Stomach (tissue), 9 donors: ENCODE data around the gene AFAP1L1. TPM values are rescaled to one million over a fixed set of nuclear protein-coding genes. Genes with fewer than 3 reads are reported as not detected.

Experiments used
- DNase-seq, 2 donors: peaks; one replicate each; pipeline versions ENCODE4 v3.0.0 to v3.0.0-alpha.2; 2013 to 2019
- H3K27ac ChIP-seq, 5 donors: fragments of 200-600 bp in 4 of 5; sonication (generic) in 4 of 5; one replicate each; pipeline ENCODE4 v1.5.1; 2013 to 2019; ENCODE audit warnings: mild to moderate bottlenecking in 1 of 5, moderate library complexity in 1 of 5
- H3K27me3 ChIP-seq, 3 donors: fragments of 200-600 bp; sonication (generic); one replicate each; pipeline ENCODE4 v1.5.1; 2017 to 2019; ENCODE audit warnings: mixed run types in 1 of 3
- H3K36me3 ChIP-seq, 4 donors: fragments of 200-600 bp; sonication (generic); 1 replicate in 3 of 4; 2 replicates in 1 of 4; pipeline ENCODE4 v1.5.1; 2016 to 2019
- H3K4me1 ChIP-seq, 4 donors: fragments of 200-600 bp; sonication (generic); one replicate each; pipeline ENCODE4 v1.5.1; 2016 to 2019
- H3K4me3 ChIP-seq, 4 donors: fragments of 200-600 bp; sonication (generic) in 3 of 4; one replicate each; pipeline ENCODE4 v1.5.1; 2016 to 2019; ENCODE audit warnings: mild to moderate bottlenecking in 1 of 4
- H3K9me3 ChIP-seq, 4 donors: fragments of 200-600 bp; sonication (generic); one replicate each; pipeline ENCODE4 v1.5.1; 2016 to 2019
- EP300 ChIP-seq: sonication (generic); formaldehyde crosslinking; IDR thresholded peaks from one replicate; pipeline ENCODE4 v1.6.1; 2017; ENCODE audit warnings: antibody characterized with exemption
- POLR2A ChIP-seq, 4 donors: fragments of 450-650 bp; IDR thresholded peaks; one replicate each; pipeline ENCODE4 v1.6.1; 2016; ENCODE audit warnings: antibody characterized with exemption in 4 of 4, control low read depth in 2 of 4, mild to moderate bottlenecking in 1 of 4, moderate library complexity in 1 of 4
- POLR2AphosphoS5 ChIP-seq, 3 donors: sonication (generic); formaldehyde crosslinking; IDR thresholded peaks; one replicate each; pipeline ENCODE4 v1.6.1; 2016; ENCODE audit warnings: antibody characterized with exemption in 3 of 3
- WGBS, 5 donors: extraction: QIAGEN DNeasy Blood & Tissue Kit in 3 of 5; methylation state at CpG; one replicate each; pipeline versions ENCODE4 v1.1.5 to v1.1.7; 2013 to 2018; 5-methylcytosine and 5-hydroxymethylcytosine counted together
- intact Hi-C: fragments of 100-400 bp; cut with DNase I; formaldehyde crosslinking; loops from one replicate; pipeline ENCODE4 v1.15.1; 2023; ENCODE audit warnings: low total_unique reads
- polyA plus RNA-seq, 3 donors: library from polyadenylated mRNA; stranded (reverse); fragments of 200-250 nt; gene quantifications; one replicate each; pipeline ENCODE4 v1.2.3, GENCODE V29; 2013
- total RNA-seq, 5 donors: library from RNA; depleted of rRNA; stranded (reverse); fragments of >200 nt; gene quantifications; one replicate each; pipeline versions ENCODE4 v1.1.0 to v1.2.3, GENCODE V29; 2014 to 2016
- TF ChIP-seq, protein P1 (sequence below), 7 experiments: fragments of 450-650 bp in 4 of 7; fragments of 200-600 bp in 3 of 7; sonication (generic) in 3 of 7; IDR thresholded peaks; one replicate each; pipeline ENCODE4 v1.5.1; 2016 to 2019; ENCODE audit warnings: antibody characterized with exemption in 7 of 7, control low read depth in 2 of 7, mild to moderate bottlenecking in 1 of 7
- donor health status: healthy with polysubstance abuse.
- donor health status: Bipolar disorder and iron deficiency.
- donor health status: healthy.

Gene AFAP1L1
- total and polyA plus RNA-seq, 8 donors = 0.29 to 66.5 (median 3.3) TPM

GRCh38 chr5:149246906-149247305 is 24.8 kb upstream of the AFAP1L1 start:
- H3K4me3 ChIP-seq = no peak overlapping the region
- no peak overlapping the region for H3K27ac ChIP-seq
- DNase-seq = no peak
- no peaks in the 10 kb centered on the region for H3K27me3 ChIP-seq
- WGBS, 5 donors = 85 to 92% (median 88%) methylated on average over 4 of the region's 4 CpGs
- no peak for TF ChIP-seq POLR2A (IDR thresholded peaks at IDR 0.05)
- TF ChIP-seq EP300 = no peak
- TF ChIP-seq, protein P1, sequence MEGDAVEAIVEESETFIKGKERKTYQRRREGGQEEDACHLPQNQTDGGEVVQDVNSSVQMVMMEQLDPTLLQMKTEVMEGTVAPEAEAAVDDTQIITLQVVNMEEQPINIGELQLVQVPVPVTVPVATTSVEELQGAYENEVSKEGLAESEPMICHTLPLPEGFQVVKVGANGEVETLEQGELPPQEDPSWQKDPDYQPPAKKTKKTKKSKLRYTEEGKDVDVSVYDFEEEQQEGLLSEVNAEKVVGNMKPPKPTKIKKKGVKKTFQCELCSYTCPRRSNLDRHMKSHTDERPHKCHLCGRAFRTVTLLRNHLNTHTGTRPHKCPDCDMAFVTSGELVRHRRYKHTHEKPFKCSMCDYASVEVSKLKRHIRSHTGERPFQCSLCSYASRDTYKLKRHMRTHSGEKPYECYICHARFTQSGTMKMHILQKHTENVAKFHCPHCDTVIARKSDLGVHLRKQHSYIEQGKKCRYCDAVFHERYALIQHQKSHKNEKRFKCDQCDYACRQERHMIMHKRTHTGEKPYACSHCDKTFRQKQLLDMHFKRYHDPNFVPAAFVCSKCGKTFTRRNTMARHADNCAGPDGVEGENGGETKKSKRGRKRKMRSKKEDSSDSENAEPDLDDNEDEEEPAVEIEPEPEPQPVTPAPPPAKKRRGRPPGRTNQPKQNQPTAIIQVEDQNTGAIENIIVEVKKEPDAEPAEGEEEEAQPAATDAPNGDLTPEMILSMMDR (IDR thresholded peaks at IDR 0.05) = no peak
- no peak for TF ChIP-seq POLR2AphosphoS5 (IDR thresholded peaks at IDR 0.05)
- no peaks in the 10 kb centered on the region for H3K4me1 ChIP-seq
- peaks cover 0 to 8% (median 0%) of the 10 kb centered on the region in 4 donors for H3K9me3 ChIP-seq
- intact Hi-C loops = no loop called here
- peaks cover 0 to 19% (median 12%) of the 10 kb centered on the region in 4 donors for H3K36me3 ChIP-seq

- Histone ChIP-seq H3K4me1 (no peaks in the 10 kb centered on the region), H3K27me3 (no peaks in the 10 kb centered on the region), H3K27ac (no peak overlapping the region), H3K4me3 (no peak overlapping the region), H3K9me3 (peaks cover 0 to 8% (median 0%) of the 10 kb centered on the region in 4 donors), H3K36me3 (peaks cover 0 to 19% (median 12%) of the 10 kb centered on the region in 4 donors)
- 74 to 96% (median 89%) methylated on average over 8 of the region's 8 CpGs for WGBS, 5 donors
- intact Hi-C loops = no loop called here
- no peak for TF ChIP-seq POLR2AphosphoS5 (IDR thresholded peaks at IDR 0.05)
- TF ChIP-seq, protein P1 (IDR thresholded peaks at IDR 0.05) = no peak
- no peak for TF ChIP-seq POLR2A (IDR thresholded peaks at IDR 0.05)
- TF ChIP-seq EP300 = no peak
- no peak for DNase-seq
Measured at GRCh38 chr5:149247726-149248125, 23.9 kb upstream of the AFAP1L1 start.

GRCh38 chr5:149251546-149251945 is 20.1 kb upstream of the AFAP1L1 start:
- WGBS, 5 donors = 59 to 73% (median 61%) methylated on average over 4 of the region's 4 CpGs
- H3K36me3 ChIP-seq = peaks cover 0 to 12% (median 10%) of the 10 kb centered on the region in 4 donors
- intact Hi-C loops = no loop called here

GRCh38 chr5:149254506-149254905 is 17.2 kb upstream of the AFAP1L1 start:
- H3K36me3 ChIP-seq = peaks cover 0 to 7% (median 3%) of the 10 kb centered on the region in 4 donors
- H3K9me3 ChIP-seq = no peaks in the 10 kb centered on the region
- TF ChIP-seq POLR2A (IDR thresholded peaks at IDR 0.05) (no peak), POLR2AphosphoS5 (IDR thresholded peaks at IDR 0.05) (no peak), EP300 (no peak)
- TF ChIP-seq, protein P1 (IDR thresholded peaks at IDR 0.05) = no peak
- H3K4me1 ChIP-seq = no peaks in the 10 kb centered on the region
- intact Hi-C loops = no loop called here
- peaks cover 0 to 6% (median 0%) of the 10 kb centered on the region in 3 donors for H3K27me3 ChIP-seq
- H3K4me3 ChIP-seq = no peak overlapping the region
- WGBS, 5 donors = 43 to 57% (median 45%) methylated on average over 3 of the region's 3 CpGs
- DNase-seq = peak in 1 of 2 donors; percentile 63
- H3K27ac ChIP-seq = no peak overlapping the region

More at GRCh38 chr5:149251546-149251945, 20.1 kb upstream of the AFAP1L1 start:
- Histone ChIP-seq H3K27ac (no peak overlapping the region), H3K9me3 (peaks cover 0 to 8% (median 0%) of the 10 kb centered on the region in 4 donors), H3K4me3 (no peak overlapping the region), H3K4me1 (no peaks in the 10 kb centered on the region), H3K27me3 (no peaks in the 10 kb centered on the region)
- TF ChIP-seq EP300 = no peak
- no peak for TF ChIP-seq POLR2A (IDR thresholded peaks at IDR 0.05)
- TF ChIP-seq, protein P1 (IDR thresholded peaks at IDR 0.05) = no peak
- no peak for TF ChIP-seq POLR2AphosphoS5 (IDR thresholded peaks at IDR 0.05)
- no peak for DNase-seq
